CD4-positive, alpha-beta T cell treated with Interleukin-2 at 100 ng/mL for 4 hours (primary cell): ENCODE data around the gene CCNI2.
A peak's percentile ranks its signal among the peaks of the same experiment; 100 is the strongest.

Source experiments
- DNase-seq: peaks from one replicate; pipeline ENCODE4 v3.0.0-alpha.2; 2020; ENCODE audit warnings: low spot score

Gene CCNI2, protein sequence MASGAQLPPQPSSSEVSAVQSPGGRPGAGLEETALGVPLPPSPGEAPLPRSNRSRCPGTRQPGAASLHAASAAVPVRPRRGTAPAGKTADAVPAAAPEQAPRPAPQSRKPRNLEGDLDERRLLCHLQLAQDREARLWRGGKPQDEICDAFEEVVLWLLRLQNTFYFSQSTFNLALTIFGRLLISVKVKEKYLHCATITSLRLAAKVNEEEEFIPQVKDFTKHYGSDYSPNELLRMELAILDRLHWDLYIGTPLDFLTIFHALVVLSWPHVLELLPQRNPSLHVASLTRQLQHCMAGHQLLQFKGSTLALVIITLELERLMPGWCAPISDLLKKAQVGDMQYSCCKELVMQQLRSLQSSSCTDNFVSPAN

GRCh38 chr5:132746954-132747615 is at the start of gene CCNI2:
TSS of gene CCNI2 (plus strand) at chr5:132747426. CDS start at chr5:132747496, 70 bp downstream.
- DNase-seq = peak; percentile 73

DNA sequence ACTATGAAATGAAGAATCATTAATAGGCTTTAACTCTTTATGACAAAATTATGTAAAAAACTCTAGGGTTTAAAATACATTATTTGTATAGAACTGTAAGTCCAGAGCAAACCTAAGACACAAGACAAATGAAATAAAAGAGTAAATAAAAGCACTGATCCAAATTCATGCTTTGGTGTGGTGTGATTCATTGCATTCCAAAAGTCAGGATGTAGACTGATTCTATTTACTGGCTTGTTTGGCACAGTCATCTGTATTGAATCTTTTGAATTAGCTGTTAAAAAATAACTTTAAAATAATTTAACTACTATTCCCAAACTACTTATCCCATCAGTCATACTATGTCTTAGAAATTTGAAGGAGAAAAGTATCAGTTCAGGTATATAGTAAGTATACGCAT is 42.4 kb upstream of the CCNI2 start:
- DNase-seq = no peak

DNA sequence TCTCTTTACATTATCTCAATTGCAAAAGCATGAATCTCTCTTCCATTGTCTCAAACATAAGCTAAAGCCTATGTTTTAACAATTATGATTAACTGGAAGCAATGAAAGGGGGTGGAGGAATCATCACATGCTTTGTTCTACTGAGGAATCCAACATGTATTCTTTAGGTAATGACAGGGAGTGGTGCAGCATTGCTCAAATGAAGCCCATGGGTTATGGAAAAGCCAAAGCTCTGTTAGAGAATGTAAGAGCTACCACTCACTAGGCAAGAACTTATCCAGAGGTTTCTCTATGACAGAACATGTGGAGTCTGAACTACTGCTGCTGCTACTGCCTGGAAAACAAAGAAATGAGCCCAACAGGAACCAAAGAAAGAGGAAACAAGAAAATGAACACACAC is 38.6 kb upstream of the CCNI2 start:
- DNase-seq = no peak

GRCh38 chr5:132714456-132715307 is 32.5 kb upstream of the CCNI2 start:
- DNase-seq = peak; percentile 2

- DNase-seq = no peak
Observed at GRCh38 chr5:132718544-132719312, 28.5 kb upstream of the CCNI2 start.

GRCh38 chr5:132725745-132726144 is 21.5 kb upstream of the CCNI2 start:
- DNase-seq = no peak

GRCh38 chr5:132729896-132730295 is 17.3 kb upstream of the CCNI2 start:
- no peak for DNase-seq

- DNase-seq = no peak
Observed at GRCh38 chr5:132733499-132734148, 13.6 kb upstream of the CCNI2 start.

GRCh38 chr5:132734687-132735086 is 12.5 kb upstream of the CCNI2 start:
- DNase-seq = no peak

GRCh38 chr5:132736853-132737833 is 10.1 kb upstream of the CCNI2 start, which contains the start of gene KIF3A:
TSS of gene KIF3A (minus strand) at chr5:132737546. CDS start at chr5:132737419, 127 bp downstream.
- peak; percentile 99 for DNase-seq

- no peak for DNase-seq
Observed at GRCh38 chr5:132737982-132738681, 9.1 kb upstream of the CCNI2 start.

DNA sequence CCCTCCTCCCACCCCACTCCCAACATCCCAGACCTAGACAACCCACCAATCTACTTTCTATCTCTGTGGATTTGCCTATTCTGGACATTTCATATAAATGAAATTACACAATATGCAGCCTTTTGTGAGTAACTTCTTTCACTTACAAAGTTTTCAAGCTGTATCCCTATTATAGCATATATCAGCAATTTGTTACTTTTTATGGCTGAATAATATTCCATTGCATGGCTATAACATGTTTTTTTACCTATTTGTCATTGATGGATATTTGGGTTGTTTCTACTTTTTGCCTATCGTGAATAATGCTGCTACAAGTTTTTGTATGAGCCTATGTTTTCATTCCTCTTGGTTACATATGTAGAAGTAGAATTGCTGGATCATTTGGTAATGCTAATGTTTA is 8.0 kb upstream of the CCNI2 start:
- no peak for DNase-seq

DNA sequence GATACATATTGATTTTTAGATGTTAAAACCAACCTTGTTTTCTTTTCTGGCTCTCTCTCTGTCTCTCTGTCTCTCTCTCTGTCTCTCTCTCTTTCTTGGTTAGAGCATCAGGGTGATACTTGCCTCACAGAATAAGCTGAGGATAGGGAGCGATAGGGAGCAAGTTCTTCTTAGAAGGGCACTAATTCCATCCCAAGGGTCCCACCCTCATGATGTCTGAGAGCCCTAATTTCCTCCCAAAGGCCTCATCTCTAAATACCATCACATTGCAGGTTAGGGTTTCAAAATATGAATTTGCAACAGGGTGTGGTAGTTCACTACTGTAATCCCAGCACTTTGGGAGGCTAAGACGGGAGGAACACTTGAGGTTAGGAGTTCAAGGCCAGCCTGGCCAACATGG is 5.1 kb upstream of the CCNI2 start:
- DNase-seq = no peak

GRCh38 chr5:132742626-132743025 is 4.6 kb upstream of the CCNI2 start:
- DNase-seq = no peak

DNA sequence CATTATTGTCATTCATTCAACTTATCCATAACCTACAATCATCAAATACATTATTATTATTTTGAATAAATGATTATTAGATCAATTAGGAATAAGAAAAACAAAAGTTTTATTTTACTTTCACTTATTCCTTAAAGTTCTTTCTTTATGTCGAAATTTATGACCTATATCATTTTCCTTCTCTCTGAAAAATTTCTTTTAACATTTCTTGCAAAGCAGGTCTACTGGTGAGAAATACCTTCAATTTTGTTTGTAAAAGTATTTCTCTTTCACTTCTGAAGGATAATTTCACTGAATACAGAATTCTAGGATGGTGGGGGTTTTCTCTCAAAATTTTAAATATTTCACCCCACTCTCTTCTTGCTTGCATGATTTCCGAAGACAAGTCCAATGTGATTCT is 2.6 kb upstream of the CCNI2 start:
- DNase-seq = no peak

GRCh38 chr5:132746592-132746953 is 653 bp upstream of the CCNI2 start:
- DNase-seq = no peak

- peak; percentile 48 for DNase-seq
Observed at GRCh38 chr5:132747616-132748440, 602 bp downstream of the CCNI2 start.

GRCh38 chr5:132748522-132749000 is 1.3 kb downstream of the CCNI2 start:
- DNase-seq = no peak
